SK-N-SH (cell line): ENCODE data around the gene WNT3. TPM values are rescaled to one million over a fixed set of nuclear protein-coding genes. Genes with fewer than 3 reads are reported as not detected.

Experiments used
- CTCF ChIA-PET: fragments of 300-600, 350-600 bp; formaldehyde crosslinking; extraction: SDS; loops from one replicate; lab custom pipeline; 2021; lab: Yijun Ruan, JAX
- POLR2A ChIA-PET: fragments of 350-600 bp; sonication (Branson Sonifier 250); formaldehyde crosslinking; extraction: SDS; loops from one replicate; lab custom pipeline; 2020; ENCODE audit warnings: antibody characterized with exemption, inconsistent platforms; lab: Yijun Ruan, JAX
- DNase-seq: peaks from one replicate; pipeline ENCODE4 v3.0.0; 2012
- H2AFZ ChIP-seq: fragments of 200-600 bp; sonication (generic); 2 replicates; pipeline ENCODE4 v1.8.1; 2016; ENCODE audit warnings: antibody characterized with exemption, mild to moderate bottlenecking, low read depth
- H3F3A ChIP-seq: fragments of 200-600 bp; sonication (generic); replicated peaks from 2 replicates; pipeline ENCODE3; 2016; ENCODE audit warnings: antibody characterized with exemption, mild to moderate bottlenecking; ENCODE audit not compliant: insufficient read depth
- H3K27ac ChIP-seq, 2 experiments: fragments of 200-500 bp in 1 of 2; fragments of 200-600 bp in 1 of 2; sonication (Bioruptor generic) in 1 of 2; sonication (generic), shearing (Covaris generic) in 1 of 2; 2 replicates each; pipeline versions ENCODE4 v1.5.1 to v1.6.1; 2014 to 2016; ENCODE audit warnings: low read depth in 2 of 2, inconsistent platforms in 1 of 2, low read length in 1 of 2, mild to moderate bottlenecking in 1 of 2, mixed read lengths in 1 of 2
- H3K27me3 ChIP-seq: fragments of 200-600 bp; sonication (generic), shearing (Covaris generic); 2 replicates; pipeline ENCODE4 v1.6.1; 2016; ENCODE audit warnings: mixed run types; ENCODE audit not compliant: insufficient read depth
- H3K36me3 ChIP-seq, 2 experiments: fragments of 200-500 bp in 1 of 2; fragments of 200-600 bp in 1 of 2; sonication (Bioruptor generic) in 1 of 2; sonication (generic) in 1 of 2; replicated peaks in 1 of 2; 2 replicates each; pipeline versions ENCODE3 to v1.5.1; 2014 to 2016; ENCODE audit warnings: low read length in 1 of 2, mild to moderate bottlenecking in 1 of 2; ENCODE audit not compliant: insufficient read depth in 2 of 2, control insufficient read depth in 1 of 2
- H3K4me1 ChIP-seq, 2 experiments: fragments of 200-500 bp in 1 of 2; fragments of 200-600 bp in 1 of 2; sonication (Bioruptor generic) in 1 of 2; sonication (generic), shearing (Covaris generic) in 1 of 2; 2 replicates each; pipeline versions ENCODE4 v1.5.1 to v1.6.1; 2014 to 2016; ENCODE audit warnings: low read depth in 1 of 2, low read length in 1 of 2, mixed run types in 1 of 2; ENCODE audit not compliant: insufficient read depth in 2 of 2, control insufficient read depth in 1 of 2
- H3K4me2 ChIP-seq: fragments of 200-600 bp; sonication (generic), shearing (Covaris generic); 2 replicates; pipeline ENCODE4 v1.6.1; 2017; ENCODE audit warnings: mixed run types
- H3K4me3 ChIP-seq, 2 experiments: fragments of 200-500 bp in 1 of 2; fragments of 200-600 bp in 1 of 2; sonication (Bioruptor generic) in 1 of 2; sonication (generic), shearing (Covaris generic) in 1 of 2; 2 replicates each; pipeline versions ENCODE4 v1.5.1 to v1.8.1; 2014 to 2016; ENCODE audit warnings: low read depth in 2 of 2, inconsistent platforms in 1 of 2, low read length in 1 of 2, mild to moderate bottlenecking in 1 of 2, mixed read lengths in 1 of 2, moderate library complexity in 1 of 2
- H3K79me2 ChIP-seq: fragments of 200-600 bp; sonication (generic); 2 replicates; pipeline ENCODE4 v1.8.1; 2017; ENCODE audit warnings: mild to moderate bottlenecking; ENCODE audit not compliant: insufficient read depth
- H3K9ac ChIP-seq: fragments of 200-600 bp; sonication (generic); 2 replicates; pipeline ENCODE4 v1.6.1; 2017; ENCODE audit warnings: mixed run types
- H3K9me2 ChIP-seq: fragments of 200-600 bp; sonication (generic); 2 replicates; pipeline ENCODE4 v1.6.1; 2017; ENCODE audit warnings: mixed run types
- H3K9me3 ChIP-seq: fragments of 200-600 bp; sonication (generic); 2 replicates; pipeline ENCODE4 v1.6.1; 2017; ENCODE audit warnings: mixed run types, mild to moderate bottlenecking, moderate library complexity
- H4K20me1 ChIP-seq: fragments of 200-600 bp; sonication (generic); 2 replicates; pipeline ENCODE4 v1.6.1; 2017; ENCODE audit warnings: mild to moderate bottlenecking, mixed run types; ENCODE audit not compliant: insufficient read depth
- CTCF ChIP-seq: fragments of 200-600 bp; sonication (generic); IDR thresholded peaks from 2 replicates; pipeline ENCODE4 v1.6.1; 2017; ENCODE audit warnings: antibody characterized with exemption, mild to moderate bottlenecking, moderate library complexity
- ELF1 ChIP-seq: IDR thresholded peaks from 2 replicates; pipeline ENCODE4 v1.4.0; 2012
- EZH2phosphoT487 ChIP-seq: fragments of 200-600 bp; sonication (generic); IDR thresholded peaks from 2 replicates; pipeline ENCODE4 v1.6.1; 2017; ENCODE audit warnings: low read depth, mixed run types, mild to moderate bottlenecking, antibody characterized with exemption, moderate library complexity, borderline replicate concordance
- FOXM1 ChIP-seq: IDR thresholded peaks from 2 replicates; pipeline ENCODE4 v1.4.0; 2012; ENCODE audit warnings: low read depth, mild to moderate bottlenecking
- GABPA ChIP-seq: IDR thresholded peaks from 2 replicates; pipeline ENCODE4 v1.4.0; 2012; ENCODE audit warnings: low read depth, mild to moderate bottlenecking
- IRF3 ChIP-seq: fragments of 150-350 bp; IDR thresholded peaks from 2 replicates; pipeline ENCODE4 v1.6.1; 2016; ENCODE audit warnings: mild to moderate bottlenecking, low read depth, low read length
- MAX ChIP-seq: IDR thresholded peaks from 2 replicates; pipeline ENCODE4 v1.4.0; 2012; ENCODE audit warnings: low read depth
- NFIC ChIP-seq: IDR thresholded peaks from 2 replicates; pipeline ENCODE4 v1.4.0; 2012; ENCODE audit warnings: borderline replicate concordance
- PBX3 ChIP-seq: IDR thresholded peaks from 2 replicates; pipeline ENCODE4; 2012
- RAD21 ChIP-seq: IDR thresholded peaks from 2 replicates; pipeline ENCODE4 v1.6.1; 2012; ENCODE audit warnings: mild to moderate bottlenecking, low read length
- RXRA ChIP-seq: IDR thresholded peaks from 2 replicates; pipeline ENCODE4 v1.4.0; 2012; ENCODE audit warnings: low read depth, mild to moderate bottlenecking, borderline replicate concordance
- TAF1 ChIP-seq: IDR thresholded peaks from 2 replicates; pipeline ENCODE4 v1.6.1; 2012; ENCODE audit warnings: low read depth, mild to moderate bottlenecking, low read length, moderate library complexity, borderline replicate concordance
- TEAD4 ChIP-seq: IDR thresholded peaks from 2 replicates; pipeline ENCODE4 v1.4.0; 2012; ENCODE audit warnings: mild to moderate bottlenecking, borderline replicate concordance; ENCODE audit not compliant: insufficient read depth
- USF1 ChIP-seq: IDR thresholded peaks from 2 replicates; pipeline ENCODE4 v1.4.0; 2012; ENCODE audit warnings: low read depth, borderline replicate concordance
- USF2 ChIP-seq: fragments of 150-350 bp; IDR thresholded peaks from 2 replicates; pipeline ENCODE4 v1.6.1; 2017; ENCODE audit warnings: antibody characterized with exemption, low read length, low read depth, borderline replicate concordance
- WGBS: methylation state at CpG from one replicate; pipeline ENCODE4 v1.1.6; 2017; ENCODE audit warnings: low lambda C conversion rate; 5-methylcytosine and 5-hydroxymethylcytosine counted together
- polyA plus RNA-seq, 3 experiments: library from polyadenylated mRNA; depleted of rRNA; stranded (reverse); fragments of >200 nt; gene quantifications; 2 replicates each; pipeline ENCODE4 v1.2.3, GENCODE V29; 2012

Gene WNT3
- polyA plus RNA-seq, 1 of the 3 experiments (the other 2 are of a cell fraction): 5.3 TPM

- H3K79me2 ChIP-seq: no peaks in the 10 kb centered on the region
- ChIA-PET CTCF (interaction anchor here (0.6 to 11.4 kb wide), 5 partner anchors 8 to 201 kb away, joined by 3 to 76 read pairs (median 5); no protein-coding TSS in a partner anchor), POLR2A (no interaction called here)
- no peak overlapping the region for H3K4me2 ChIP-seq
- H3K27ac ChIP-seq: no peak overlapping the region
- no peaks in the 10 kb centered on the region for H4K20me1 ChIP-seq
- H3K9me3 ChIP-seq: no peaks in the 10 kb centered on the region
- no peaks in the 10 kb centered on the region for H3F3A ChIP-seq
- no peak overlapping the region for H2AFZ ChIP-seq
- H3K4me1 ChIP-seq: peaks cover 0 to 5% of the 10 kb centered on the region in 2 experiments; a peak in 1 of 4 replicates
- H3K9me2 ChIP-seq: no peaks in the 10 kb centered on the region
- peaks cover 6% of the 10 kb centered on the region; the same call in 1 of the 2 replicates for H3K27me3 ChIP-seq
- H3K4me3 ChIP-seq: no peak overlapping the region
- no peak overlapping the region for H3K9ac ChIP-seq
- H3K36me3 ChIP-seq: no peaks in the 10 kb centered on the region
- TF ChIP-seq GABPA (no peak), RXRA (no peak), PBX3 (no peak), EZH2phosphoT487 (no peak), ELF1 (no peak), NFIC (no peak), USF1 (no peak), IRF3 (no peak), CTCF (no peak), FOXM1 (no peak)
- DNase-seq: no peak
- 82% methylated on average over 7 of the region's 7 CpGs for WGBS
Observed at GRCh38 chr17:46788796-46789195, 29.7 kb downstream of the WNT3 start.

- no peak overlapping the region for H3K4me3 ChIP-seq
- no peaks in the 10 kb centered on the region for H3F3A ChIP-seq
- H3K79me2 ChIP-seq: no peaks in the 10 kb centered on the region
- no peak for DNase-seq
- H3K9ac ChIP-seq: no peak overlapping the region
- H3K4me2 ChIP-seq: no peak overlapping the region
- no peaks in the 10 kb centered on the region for H4K20me1 ChIP-seq
- H3K9me3 ChIP-seq: no peaks in the 10 kb centered on the region
- WGBS: 81% methylated on average over 5 of the region's 5 CpGs
- ChIA-PET POLR2A (no interaction called here), CTCF (interaction anchor here (0.6 to 11.4 kb wide), 5 partner anchors 8 to 202 kb away, joined by 3 to 76 read pairs (median 5); no protein-coding TSS in a partner anchor)
- H3K4me1 ChIP-seq: peaks cover 0 to 5% of the 10 kb centered on the region in 2 experiments; a peak in 1 of 4 replicates
- H3K9me2 ChIP-seq: no peaks in the 10 kb centered on the region
- peaks cover under 1% of the 10 kb centered on the region; the same call in 1 of the 2 replicates for H3K27me3 ChIP-seq
- no peak overlapping the region for H3K27ac ChIP-seq
- H2AFZ ChIP-seq: no peak overlapping the region
- H3K36me3 ChIP-seq: no peaks in the 10 kb centered on the region
- TF ChIP-seq RAD21 (no peak), USF2 (no peak), TEAD4 (no peak), TAF1 (no peak), PBX3 (no peak), USF1 (no peak), MAX (no peak), CTCF (no peak)
Observed at GRCh38 chr17:46788300-46788699, 30.2 kb downstream of the WNT3 start.
